Jurkat, Clone E6-1 (cell line): ENCODE results near the gene TTC4.
"Not testable (repeated sequence)": the region's sequence is repeated elsewhere in the genome, so short reads cannot be mapped to it uniquely, and the experiment has no call there.

Experiments used
- DNase-seq: peaks from one replicate; pipeline ENCODE4 v3.0.0-alpha.2; 2011; ENCODE audit warnings: low read depth, low spot score
- H3K4me3 ChIP-seq: 2 replicates; pipeline ENCODE4 v1.5.1; 2011; ENCODE audit warnings: mild to moderate bottlenecking, low read length, control low read depth, moderate library complexity

Gene TTC4

GRCh38 chr1:54772951-54773350 lies 57.3 kb downstream of the TTC4 start:
- no peak for DNase-seq
- no peak overlapping the region for H3K4me3 ChIP-seq

GRCh38 chr1:54774820-54775498 lies 59.3 kb downstream of the TTC4 start:
- peak; percentile 76 for DNase-seq
- H3K4me3 ChIP-seq, result no peak overlapping the region

GRCh38 chr1:54775828-54776721 lies 60.4 kb downstream of the TTC4 start:
- not testable (repeated sequence) for H3K4me3 ChIP-seq, DNase-seq

- no peak for DNase-seq
These were observed 61.4 kb downstream of the TTC4 start for GRCh38 chr1:54777011-54777410.

GRCh38 chr1:54777431-54777830 lies 61.8 kb downstream of the TTC4 start:
- DNase-seq, result no peak
- no peak overlapping the region for H3K4me3 ChIP-seq

More at GRCh38 chr1:54777011-54777410, 61.4 kb downstream of the TTC4 start:
- no peak overlapping the region for H3K4me3 ChIP-seq

- H3K4me3 ChIP-seq, result no peak overlapping the region
- no peak for DNase-seq
These were observed 65.5 kb downstream of the TTC4 start for GRCh38 chr1:54781023-54781723.

- DNase-seq, result no peak
These were observed 66.5 kb downstream of the TTC4 start for GRCh38 chr1:54782156-54782555.

GRCh38 chr1:54782588-54782987 lies 66.9 kb downstream of the TTC4 start:
- no peak overlapping the region for H3K4me3 ChIP-seq
- no peak for DNase-seq

More at GRCh38 chr1:54782156-54782555, 66.5 kb downstream of the TTC4 start:
- no peak overlapping the region for H3K4me3 ChIP-seq

- no peak overlapping the region for H3K4me3 ChIP-seq
- no peak for DNase-seq
These were observed 68.4 kb downstream of the TTC4 start for GRCh38 chr1:54784066-54784465.

GRCh38 chr1:54786778-54787177 lies 71.1 kb downstream of the TTC4 start:
- no peak for DNase-seq
- no peak overlapping the region for H3K4me3 ChIP-seq

- no peak overlapping the region for H3K4me3 ChIP-seq
- DNase-seq, result no peak
These were observed 71.9 kb downstream of the TTC4 start for GRCh38 chr1:54787604-54788003.

- H3K4me3 ChIP-seq, result no peak overlapping the region
- DNase-seq, result no peak
These were observed 72.8 kb downstream of the TTC4 start for GRCh38 chr1:54788459-54788858.

GRCh38 chr1:54791880-54792522 lies 76.3 kb downstream of the TTC4 start:
- H3K4me3 ChIP-seq, result no peak overlapping the region
- peak; percentile 26 for DNase-seq
